ENCODE results near the gene SS18L1. TPM values are rescaled to one million over a fixed set of nuclear protein-coding genes. Genes with fewer than 3 reads are reported as not detected.
"Not testable (repeated sequence)": the region's sequence is repeated elsewhere in the genome, so short reads cannot be mapped to it uniquely, and the experiment has no call there.

The SS18L1 gene, protein sequence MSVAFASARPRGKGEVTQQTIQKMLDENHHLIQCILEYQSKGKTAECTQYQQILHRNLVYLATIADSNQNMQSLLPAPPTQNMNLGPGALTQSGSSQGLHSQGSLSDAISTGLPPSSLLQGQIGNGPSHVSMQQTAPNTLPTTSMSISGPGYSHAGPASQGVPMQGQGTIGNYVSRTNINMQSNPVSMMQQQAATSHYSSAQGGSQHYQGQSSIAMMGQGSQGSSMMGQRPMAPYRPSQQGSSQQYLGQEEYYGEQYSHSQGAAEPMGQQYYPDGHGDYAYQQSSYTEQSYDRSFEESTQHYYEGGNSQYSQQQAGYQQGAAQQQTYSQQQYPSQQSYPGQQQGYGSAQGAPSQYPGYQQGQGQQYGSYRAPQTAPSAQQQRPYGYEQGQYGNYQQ
- total RNA-seq: 10 to 100 TPM; 12.1 to 12.3 TPM

- peak within 1 kb of the TSS; percentile 92 for H3K4me3 Mint-ChIP-seq
- peak; percentile 93 for DNase-seq
- no peaks in the 10 kb centered on the region for H3K9me3 Mint-ChIP-seq
- peaks cover 49% of the 10 kb centered on the region for H3K4me1 Mint-ChIP-seq
- peaks cover 29% of the 10 kb centered on the region for H3K36me3 Mint-ChIP-seq
- no peaks in the 10 kb centered on the region for H3K27me3 Mint-ChIP-seq
- peak within 1 kb of the TSS; percentile 93 for H3K27ac Mint-ChIP-seq
Observed at GRCh38 chr20:62143081-62143956, at the start of gene SS18L1, which contains the start of gene PSMA7. SS18L1 (plus strand) TSS chr20:62143769; CDS start chr20:62143821, 52 bp downstream. PSMA7 (minus strand) TSS chr20:62143394; CDS start chr20:62143303, 91 bp downstream.

DNA sequence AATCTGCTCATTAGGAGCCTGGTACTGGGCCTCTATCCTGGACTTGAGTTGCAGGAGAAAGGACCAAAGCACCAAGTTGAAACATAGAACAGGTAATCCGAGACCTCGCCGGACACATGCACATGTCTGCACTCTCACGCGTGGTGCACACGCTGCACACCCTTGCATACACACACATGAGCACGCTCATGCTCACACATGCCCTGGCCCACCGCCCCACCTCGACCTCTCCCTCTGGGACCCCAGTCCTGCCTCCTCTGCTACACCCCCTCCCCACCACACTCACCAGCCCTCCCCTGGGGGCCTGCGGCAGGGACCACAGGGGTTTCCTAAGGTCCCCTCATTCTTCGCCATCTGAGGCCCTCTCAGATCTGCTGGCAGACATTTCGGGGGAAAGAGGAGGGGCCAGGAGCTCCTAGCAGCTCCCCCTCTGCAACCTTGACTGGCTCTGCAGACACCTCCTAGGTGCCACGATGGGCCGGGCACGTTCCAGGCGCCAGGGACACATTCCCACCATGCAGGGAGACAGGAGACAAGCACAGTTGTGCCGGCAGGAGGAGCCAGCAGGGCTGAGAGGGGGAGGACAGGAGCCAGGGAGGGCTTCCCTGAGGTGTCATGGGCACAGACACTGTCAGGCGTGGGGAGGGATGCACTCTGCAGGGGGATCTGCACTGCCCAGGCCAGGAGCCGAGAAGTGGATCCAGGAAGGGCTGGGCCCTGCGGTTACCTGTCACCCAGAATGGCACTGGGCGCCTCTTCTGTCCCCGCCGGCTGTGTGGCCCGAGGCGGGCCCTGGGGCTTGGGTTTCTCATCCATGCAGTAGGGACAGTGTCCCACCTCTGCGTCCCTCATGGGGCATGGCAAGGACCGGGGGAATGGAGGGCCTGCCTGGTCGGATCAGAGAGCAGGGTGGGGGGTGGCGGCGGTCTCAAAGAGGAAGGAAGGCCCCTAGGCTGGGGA, 46.9 kb upstream of the SS18L1 start:
- Mint-ChIP-seq H3K36me3 (peaks cover 7% of the 10 kb centered on the region), H3K4me1 (no peaks in the 10 kb centered on the region), H3K9me3 (peaks cover 11% of the 10 kb centered on the region), H3K27me3 (peaks cover 9% of the 10 kb centered on the region), H3K27ac (no peak overlapping the region), H3K4me3 (no peak overlapping the region)
- DNase-seq: no peak

GRCh38 chr20:62097881-62098407, 45.6 kb upstream of the SS18L1 start:
- Mint-ChIP-seq H3K4me3 (no peak overlapping the region), H3K4me1 (no peaks in the 10 kb centered on the region), H3K27ac (no peak overlapping the region), H3K27me3 (peaks cover 6% of the 10 kb centered on the region), H3K36me3 (peaks cover 6% of the 10 kb centered on the region), H3K9me3 (peaks cover 10% of the 10 kb centered on the region)
- no peak for DNase-seq

DNA sequence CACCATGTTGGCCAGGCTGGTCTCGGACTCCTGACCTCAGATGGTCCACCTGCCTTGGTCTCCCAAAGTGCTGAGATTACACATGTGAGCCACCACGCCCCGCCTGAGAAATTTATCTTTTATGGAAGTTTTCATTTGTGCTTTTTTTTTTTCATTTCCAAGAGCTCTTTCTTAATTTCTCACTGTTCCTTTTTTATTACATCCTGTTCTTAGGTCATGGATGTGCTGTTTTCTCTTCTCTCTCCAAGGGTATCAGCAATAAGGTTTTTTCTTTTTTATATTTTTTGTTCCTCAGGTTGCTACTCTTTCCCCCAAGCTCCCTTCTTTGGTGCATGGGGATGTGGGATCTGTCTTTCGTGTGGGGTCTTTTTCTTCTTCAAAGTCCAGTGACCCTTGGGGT, 42.5 kb upstream of the SS18L1 start:
- no peak overlapping the region for H3K27ac Mint-ChIP-seq
- peaks cover 16% of the 10 kb centered on the region for H3K36me3 Mint-ChIP-seq
- DNase-seq: no peak
- peaks cover 19% of the 10 kb centered on the region for H3K9me3 Mint-ChIP-seq
- H3K27me3 Mint-ChIP-seq: peaks cover 6% of the 10 kb centered on the region
- no peaks in the 10 kb centered on the region for H3K4me1 Mint-ChIP-seq
- H3K4me3 Mint-ChIP-seq: no peak overlapping the region

GRCh38 chr20:62103508-62104233, 39.9 kb upstream of the SS18L1 start:
- Mint-ChIP-seq H3K4me3 (no peak overlapping the region), H3K36me3 (peaks cover 22% of the 10 kb centered on the region), H3K4me1 (no peaks in the 10 kb centered on the region), H3K27me3 (peaks cover 6% of the 10 kb centered on the region), H3K9me3 (peaks cover 37% of the 10 kb centered on the region), H3K27ac (no peak overlapping the region)
- no peak for DNase-seq

- Mint-ChIP-seq H3K4me3 (no peak overlapping the region), H3K36me3 (peaks cover 25% of the 10 kb centered on the region), H3K9me3 (peaks cover 43% of the 10 kb centered on the region), H3K27ac (no peak overlapping the region), H3K4me1 (no peaks in the 10 kb centered on the region), H3K27me3 (peaks cover 6% of the 10 kb centered on the region)
- DNase-seq: no peak
Observed at GRCh38 chr20:62104234-62104789, 39.3 kb upstream of the SS18L1 start.

DNA sequence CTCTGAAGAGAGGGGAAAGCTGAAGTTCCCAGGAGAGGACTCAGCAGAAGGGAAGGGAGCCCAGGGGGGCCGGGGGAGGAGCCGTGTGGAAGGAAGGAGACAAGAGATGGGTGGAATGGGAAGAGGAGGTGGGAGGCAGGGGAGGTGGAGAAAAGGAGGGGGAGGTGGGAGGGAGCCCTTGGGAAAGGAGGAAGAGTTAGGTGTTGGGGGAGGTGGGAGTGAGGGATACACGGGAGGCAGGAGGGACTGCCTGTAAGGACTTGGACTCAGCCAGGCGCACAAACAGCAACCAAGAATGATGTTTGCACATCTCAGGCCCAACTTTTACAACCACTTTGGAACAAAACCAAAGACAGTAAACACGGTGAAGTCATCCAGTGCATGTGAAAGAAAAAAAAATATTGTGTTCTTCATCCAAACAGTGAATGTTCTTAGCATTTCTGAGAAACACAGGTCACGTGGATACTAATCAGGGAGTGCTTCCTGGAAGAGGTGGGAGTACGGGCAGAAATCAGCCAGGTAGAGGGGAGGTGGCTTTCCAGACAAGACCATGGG, 38.7 kb upstream of the SS18L1 start:
- H3K36me3 Mint-ChIP-seq: peaks cover 28% of the 10 kb centered on the region
- no peak overlapping the region for H3K27ac Mint-ChIP-seq
- peaks cover 46% of the 10 kb centered on the region for H3K9me3 Mint-ChIP-seq
- no peaks in the 10 kb centered on the region for H3K4me1 Mint-ChIP-seq
- H3K27me3 Mint-ChIP-seq: peaks cover 6% of the 10 kb centered on the region
- DNase-seq: no peak
- H3K4me3 Mint-ChIP-seq: no peak overlapping the region

- Mint-ChIP-seq H3K27me3 (peaks cover 6% of the 10 kb centered on the region), H3K9me3 (peaks cover 48% of the 10 kb centered on the region), H3K27ac (no peak overlapping the region), H3K36me3 (peaks cover 32% of the 10 kb centered on the region), H3K4me1 (no peaks in the 10 kb centered on the region), H3K4me3 (no peak overlapping the region)
- no peak for DNase-seq
Observed at GRCh38 chr20:62105592-62105991, 38.0 kb upstream of the SS18L1 start.

GRCh38 chr20:62111148-62111547, 32.4 kb upstream of the SS18L1 start:
- peaks cover 2% of the 10 kb centered on the region for H3K4me1 Mint-ChIP-seq
- DNase-seq: no peak
- no peak overlapping the region for H3K4me3 Mint-ChIP-seq
- H3K9me3 Mint-ChIP-seq: peaks cover 61% of the 10 kb centered on the region
- no peak overlapping the region for H3K27ac Mint-ChIP-seq
- peaks cover 23% of the 10 kb centered on the region for H3K36me3 Mint-ChIP-seq
- H3K27me3 Mint-ChIP-seq: no peaks in the 10 kb centered on the region

DNA sequence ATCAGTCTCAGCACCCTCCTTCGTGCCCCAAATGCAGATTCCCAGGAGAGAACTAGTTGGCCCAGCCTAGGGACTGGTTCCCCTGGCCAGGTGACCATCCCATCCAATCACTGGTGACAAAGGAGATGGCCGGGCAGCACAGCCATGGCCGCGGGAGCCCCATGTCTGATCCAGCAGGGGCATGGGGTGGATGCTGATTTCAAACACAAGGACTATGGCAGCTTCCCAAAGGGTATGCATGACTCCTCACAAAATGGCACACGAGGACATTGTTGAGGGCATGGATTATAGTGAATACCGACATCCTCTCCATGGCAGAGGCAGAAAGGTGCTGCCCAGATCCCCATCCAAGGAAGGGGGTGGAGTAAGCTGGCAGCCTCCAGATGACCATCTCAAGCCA, 31.2 kb upstream of the SS18L1 start:
- peaks cover 54% of the 10 kb centered on the region for H3K9me3 Mint-ChIP-seq
- peaks cover 19% of the 10 kb centered on the region for H3K36me3 Mint-ChIP-seq
- no peak for DNase-seq
- no peaks in the 10 kb centered on the region for H3K27me3 Mint-ChIP-seq
- H3K4me3 Mint-ChIP-seq: no peak overlapping the region
- peaks cover 7% of the 10 kb centered on the region for H3K4me1 Mint-ChIP-seq
- no peak overlapping the region for H3K27ac Mint-ChIP-seq

- no peak overlapping the region for H3K4me3 Mint-ChIP-seq
- no peaks in the 10 kb centered on the region for H3K27me3 Mint-ChIP-seq
- peaks cover 12% of the 10 kb centered on the region for H3K4me1 Mint-ChIP-seq
- DNase-seq: no peak
- H3K27ac Mint-ChIP-seq: no peak overlapping the region
- H3K9me3 Mint-ChIP-seq: peaks cover 34% of the 10 kb centered on the region
- peaks cover 11% of the 10 kb centered on the region for H3K36me3 Mint-ChIP-seq
Observed at GRCh38 chr20:62114894-62115293, 28.7 kb upstream of the SS18L1 start.

GRCh38 chr20:62115800-62116407, 27.7 kb upstream of the SS18L1 start:
- H3K27ac Mint-ChIP-seq, DNase-seq, H3K4me3 Mint-ChIP-seq, H3K27me3 Mint-ChIP-seq: not testable (repeated sequence)
- peaks cover 18% of the 10 kb centered on the region for H3K4me1 Mint-ChIP-seq
- H3K36me3 Mint-ChIP-seq: peaks cover 13% of the 10 kb centered on the region
- peaks cover 27% of the 10 kb centered on the region for H3K9me3 Mint-ChIP-seq
